Activated T-helper 2 cell treated with anti-CD3 and anti-CD28 coated beads, Interferon-gamma antibody, Interleukin-2, Interleukin-4, amounts not matched to agents 10 μg/mL and 5 μg/mL and 100 μg/mL, durations not matched to agents 14 hours and 24 hours and 36 hours (primary cell): ENCODE measurements around the gene TMED4. TPM values are rescaled to one million over a fixed set of nuclear protein-coding genes. Genes with fewer than 3 reads are reported as not detected.
"Not testable (repeated sequence)": the region's sequence is repeated elsewhere in the genome, so short reads cannot be mapped to it uniquely, and the experiment has no call there.

ENCODE experiments used
- DNase-seq: peaks from one replicate; pipeline ENCODE4 v3.0.0; 2021; ENCODE audit warnings: low spot score
- H3K27ac Mint-ChIP-seq: one replicate; pipeline ENCODE4 v1.8.0; 2021; ENCODE audit warnings: mixed read lengths
- H3K27me3 Mint-ChIP-seq: one replicate; pipeline ENCODE4 v1.8.0; 2021; ENCODE audit warnings: low read depth, mixed read lengths
- H3K36me3 Mint-ChIP-seq: one replicate; pipeline ENCODE4 v1.8.0; 2021; ENCODE audit warnings: low read depth, mixed read lengths
- H3K4me1 Mint-ChIP-seq: one replicate; pipeline ENCODE4 v1.8.0; 2021; ENCODE audit warnings: low read depth, mixed read lengths
- H3K4me3 Mint-ChIP-seq: one replicate; pipeline ENCODE4 v1.8.0; 2021; ENCODE audit warnings: low read depth, mild to moderate bottlenecking, moderate library complexity, mixed read lengths
- H3K9me3 Mint-ChIP-seq: one replicate; pipeline ENCODE4 v1.8.0; 2021; ENCODE audit warnings: mixed read lengths
- intact Hi-C: fragments of 100-400 bp; cut with micrococcal nuclease; formaldehyde crosslinking; loops from one replicate; pipeline ENCODE4 v1.15.1; 2023
- total RNA-seq: library from RNA; stranded (reverse); gene quantifications from 2 replicates; pipeline ENCODE4 v1.2.3, GENCODE V29; 2022

Gene TMED4
- total RNA-seq, 1 donor from 2014 or later: 75.1 TPM

GRCh38 chr7:44573464-44574286 lies 8.4 kb downstream of the TMED4 start, which contains the start of gene DDX56:
TSS of gene DDX56 (minus strand) at chr7:44573908. CDS start at chr7:44573895, 13 bp downstream.
- intact Hi-C loops: no loop called here
- DNase-seq: peak; percentile 91
- Mint-ChIP-seq H3K27ac (peak within 1 kb of the TSS; percentile 85), H3K36me3 (peaks cover 77% of the 10 kb centered on the region), H3K4me3 (peak within 1 kb of the TSS; percentile 90), H3K27me3 (no peaks in the 10 kb centered on the region), H3K4me1 (peaks cover 27% of the 10 kb centered on the region), H3K9me3 (no peaks in the 10 kb centered on the region)

- no peaks in the 10 kb centered on the region for H3K27me3 Mint-ChIP-seq
- peaks cover 78% of the 10 kb centered on the region for H3K36me3 Mint-ChIP-seq
- intact Hi-C loops: no loop called here
- H3K4me3 Mint-ChIP-seq: peak overlapping the region; percentile 90
- H3K9me3 Mint-ChIP-seq: no peaks in the 10 kb centered on the region
- DNase-seq: no peak
- peak overlapping the region; percentile 85 for H3K27ac Mint-ChIP-seq
- H3K4me1 Mint-ChIP-seq: peaks cover 27% of the 10 kb centered on the region
These were observed 9.3 kb downstream of the TMED4 start for GRCh38 chr7:44572771-44573170.

- intact Hi-C loops: no loop called here
- peaks cover 90% of the 10 kb centered on the region for H3K36me3 Mint-ChIP-seq
- no peaks in the 10 kb centered on the region for H3K9me3 Mint-ChIP-seq
- H3K4me1 Mint-ChIP-seq: peaks cover 27% of the 10 kb centered on the region
- no peak overlapping the region for H3K27ac Mint-ChIP-seq
- no peak for DNase-seq
- H3K4me3 Mint-ChIP-seq: no peak overlapping the region
- no peaks in the 10 kb centered on the region for H3K27me3 Mint-ChIP-seq
These were observed 12.1 kb downstream of the TMED4 start for GRCh38 chr7:44569959-44570358.

GRCh38 chr7:44568771-44569560 lies 13.1 kb downstream of the TMED4 start:
- Mint-ChIP-seq H3K27me3 (no peaks in the 10 kb centered on the region), H3K4me3 (no peak overlapping the region), H3K9me3 (no peaks in the 10 kb centered on the region), H3K36me3 (peaks cover 92% of the 10 kb centered on the region), H3K27ac (no peak overlapping the region), H3K4me1 (peaks cover 18% of the 10 kb centered on the region)
- intact Hi-C loops: no loop called here
- no peak for DNase-seq

GRCh38 chr7:44567884-44568283 lies 14.1 kb downstream of the TMED4 start:
- no peaks in the 10 kb centered on the region for H3K9me3 Mint-ChIP-seq
- H3K4me1 Mint-ChIP-seq: peaks cover 15% of the 10 kb centered on the region
- no peaks in the 10 kb centered on the region for H3K27me3 Mint-ChIP-seq
- DNase-seq: no peak
- no peak overlapping the region for H3K27ac Mint-ChIP-seq
- no peak overlapping the region for H3K4me3 Mint-ChIP-seq
- intact Hi-C loops: no loop called here
- peaks cover 87% of the 10 kb centered on the region for H3K36me3 Mint-ChIP-seq

GRCh38 chr7:44566680-44567079 lies 15.4 kb downstream of the TMED4 start:
- Mint-ChIP-seq H3K27ac (no peak overlapping the region), H3K4me3 (no peak overlapping the region), H3K9me3 (no peaks in the 10 kb centered on the region), H3K27me3 (no peaks in the 10 kb centered on the region), H3K36me3 (peaks cover 75% of the 10 kb centered on the region), H3K4me1 (peaks cover 8% of the 10 kb centered on the region)
- intact Hi-C loops: no loop called here
- DNase-seq: no peak

GRCh38 chr7:44565795-44566559 lies 16.1 kb downstream of the TMED4 start:
- no peak overlapping the region for H3K4me3 Mint-ChIP-seq
- H3K27me3 Mint-ChIP-seq: no peaks in the 10 kb centered on the region
- peaks cover 8% of the 10 kb centered on the region for H3K4me1 Mint-ChIP-seq
- intact Hi-C loops: loop anchor here (1.0 kb wide), 1 partner anchor 325 kb away; no protein-coding TSS in a partner anchor
- H3K9me3 Mint-ChIP-seq: no peaks in the 10 kb centered on the region
- no peak for DNase-seq
- H3K36me3 Mint-ChIP-seq: peaks cover 68% of the 10 kb centered on the region
- H3K27ac Mint-ChIP-seq: peak overlapping the region; percentile 35

- Mint-ChIP-seq H3K4me3 (no peak overlapping the region), H3K36me3 (peaks cover 62% of the 10 kb centered on the region), H3K27me3 (no peaks in the 10 kb centered on the region), H3K27ac (peak overlapping the region; percentile 35), H3K4me1 (peaks cover 8% of the 10 kb centered on the region), H3K9me3 (no peaks in the 10 kb centered on the region)
- DNase-seq: peak; percentile 42
- intact Hi-C loops: loop anchor here (1.0 kb wide), 1 partner anchor 324 kb away; no protein-coding TSS in a partner anchor
These were observed 16.8 kb downstream of the TMED4 start for GRCh38 chr7:44565097-44565794.

GRCh38 chr7:44564606-44565005 lies 17.4 kb downstream of the TMED4 start:
- Mint-ChIP-seq H3K27ac (no peak overlapping the region), H3K9me3 (no peaks in the 10 kb centered on the region), H3K4me3 (no peak overlapping the region), H3K27me3 (no peaks in the 10 kb centered on the region), H3K36me3 (peaks cover 56% of the 10 kb centered on the region), H3K4me1 (peaks cover 8% of the 10 kb centered on the region)
- intact Hi-C loops: loop anchor here (1.0 kb wide), 1 partner anchor 323 kb away; no protein-coding TSS in a partner anchor
- DNase-seq: no peak

- intact Hi-C loops: no loop called here
These were observed 18.8 kb downstream of the TMED4 start for GRCh38 chr7:44563171-44563679.

GRCh38 chr7:44562622-44562962 lies 19.4 kb downstream of the TMED4 start:
- intact Hi-C loops, H3K27me3 Mint-ChIP-seq, H3K4me1 Mint-ChIP-seq, DNase-seq, H3K9me3 Mint-ChIP-seq, H3K27ac Mint-ChIP-seq, H3K4me3 Mint-ChIP-seq: not testable (repeated sequence)
- peaks cover 37% of the 10 kb centered on the region for H3K36me3 Mint-ChIP-seq

More at GRCh38 chr7:44563171-44563679, 18.8 kb downstream of the TMED4 start:
- no peak for DNase-seq
- Mint-ChIP-seq H3K4me1 (peaks cover 8% of the 10 kb centered on the region), H3K4me3 (no peak overlapping the region), H3K9me3 (no peaks in the 10 kb centered on the region), H3K36me3 (peaks cover 42% of the 10 kb centered on the region), H3K27ac (no peak overlapping the region), H3K27me3 (no peaks in the 10 kb centered on the region)
